ENCODE measurements around the gene UBXN10. TPM values are rescaled to one million over a fixed set of nuclear protein-coding genes. Genes with fewer than 3 reads are reported as not detected.
A peak's percentile ranks its signal among the peaks of the same experiment; 100 is the strongest.

The UBXN10 gene
- total and polyA plus RNA-seq, 5 donors: 3.2 to 6.3 (median 5.1) TPM

DNA sequence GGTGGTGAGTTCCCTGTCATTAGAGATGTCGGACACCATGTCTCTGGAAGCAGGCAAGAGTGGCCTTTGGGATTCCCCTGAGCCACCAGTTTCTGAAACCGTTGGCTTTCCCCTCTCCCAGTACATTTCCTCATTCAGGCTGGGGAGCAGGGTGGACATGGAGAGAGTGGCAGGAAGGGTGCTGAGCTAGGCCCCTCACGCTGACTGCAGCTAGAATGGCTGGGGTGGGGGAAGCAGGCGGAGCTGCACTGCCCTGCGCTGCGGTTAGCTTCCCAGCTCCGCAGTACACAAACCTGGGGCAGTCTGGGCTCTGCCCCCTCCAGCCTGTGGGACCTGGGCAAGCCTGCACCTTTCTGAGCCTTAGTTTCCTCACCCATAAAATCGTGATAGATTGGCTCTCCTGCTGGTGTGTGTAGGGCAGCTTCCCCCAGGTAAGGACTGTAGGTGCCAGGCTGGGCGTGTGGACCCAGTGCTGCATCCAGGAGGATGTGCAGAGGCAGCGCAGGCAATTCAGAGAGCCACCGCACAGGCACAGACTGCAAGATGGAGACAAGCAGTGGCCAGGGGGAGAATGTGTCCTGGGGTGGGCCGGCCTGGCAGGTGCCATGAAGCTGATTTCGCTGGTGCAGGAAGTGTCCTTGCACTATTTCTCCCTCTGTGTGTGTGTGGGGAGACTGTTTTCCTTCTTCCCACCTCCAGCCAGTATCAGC lies 43.7 kb upstream of the UBXN10 start:
- 85% methylated on average over 13 of the region's 13 CpGs for WGBS

DNA sequence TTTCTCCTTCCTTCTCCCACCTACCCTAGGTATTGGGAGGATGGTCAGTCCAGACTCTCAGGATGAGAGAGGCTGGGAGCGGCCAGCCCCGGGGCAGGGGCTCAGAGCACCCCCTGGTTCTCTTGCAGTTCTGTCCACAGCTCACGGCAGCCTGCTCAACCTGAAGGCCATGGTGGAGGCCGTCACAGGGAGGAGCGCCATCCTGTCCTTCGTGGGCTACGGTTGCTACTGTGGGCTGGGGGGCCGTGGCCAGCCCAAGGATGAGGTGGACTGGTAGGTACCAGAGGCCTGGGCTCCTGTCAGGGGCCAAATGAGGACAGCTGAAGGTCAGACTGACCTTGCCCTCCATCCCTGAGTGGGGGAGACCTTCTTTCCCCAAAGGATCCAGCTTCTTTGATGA lies 42.6 kb upstream of the UBXN10 start:
- Histone ChIP-seq H3K27me3 (ENCODE audit: control insufficient read depth, insufficient read depth) (no peaks in the 10 kb centered on the region), H3K9me3 (ENCODE audit: control insufficient read depth, low read length) (no peaks in the 10 kb centered on the region), H3K4me1 (ENCODE audit: control insufficient read depth, insufficient read depth, low read length) (no peaks in the 10 kb centered on the region), H3K27ac (ENCODE audit: low read length) (no peak overlapping the region), H3K4me3 (ENCODE audit: low read length) (no peak overlapping the region)
- intact Hi-C loops (cut with DNase I): no loop called here
- WGBS: 91% methylated on average over 8 of the region's 8 CpGs
- no peak for ATAC-seq
- no peak for DNase-seq

More for the DNA sequence above, 43.7 kb upstream of the UBXN10 start:
- ATAC-seq (no peak), DNase-seq (no peak)
- no peak overlapping the region for H3K27ac ChIP-seq (ENCODE audit: low read length)
- intact Hi-C loops (cut with DNase I): no loop called here
- no peak overlapping the region for H3K4me3 ChIP-seq (ENCODE audit: low read length)
- H3K27me3 ChIP-seq (ENCODE audit: control insufficient read depth, insufficient read depth): no peaks in the 10 kb centered on the region
- H3K9me3 ChIP-seq (ENCODE audit: control insufficient read depth, low read length): no peaks in the 10 kb centered on the region
- no peaks in the 10 kb centered on the region for H3K4me1 ChIP-seq (ENCODE audit: control insufficient read depth, insufficient read depth, low read length)

DNA sequence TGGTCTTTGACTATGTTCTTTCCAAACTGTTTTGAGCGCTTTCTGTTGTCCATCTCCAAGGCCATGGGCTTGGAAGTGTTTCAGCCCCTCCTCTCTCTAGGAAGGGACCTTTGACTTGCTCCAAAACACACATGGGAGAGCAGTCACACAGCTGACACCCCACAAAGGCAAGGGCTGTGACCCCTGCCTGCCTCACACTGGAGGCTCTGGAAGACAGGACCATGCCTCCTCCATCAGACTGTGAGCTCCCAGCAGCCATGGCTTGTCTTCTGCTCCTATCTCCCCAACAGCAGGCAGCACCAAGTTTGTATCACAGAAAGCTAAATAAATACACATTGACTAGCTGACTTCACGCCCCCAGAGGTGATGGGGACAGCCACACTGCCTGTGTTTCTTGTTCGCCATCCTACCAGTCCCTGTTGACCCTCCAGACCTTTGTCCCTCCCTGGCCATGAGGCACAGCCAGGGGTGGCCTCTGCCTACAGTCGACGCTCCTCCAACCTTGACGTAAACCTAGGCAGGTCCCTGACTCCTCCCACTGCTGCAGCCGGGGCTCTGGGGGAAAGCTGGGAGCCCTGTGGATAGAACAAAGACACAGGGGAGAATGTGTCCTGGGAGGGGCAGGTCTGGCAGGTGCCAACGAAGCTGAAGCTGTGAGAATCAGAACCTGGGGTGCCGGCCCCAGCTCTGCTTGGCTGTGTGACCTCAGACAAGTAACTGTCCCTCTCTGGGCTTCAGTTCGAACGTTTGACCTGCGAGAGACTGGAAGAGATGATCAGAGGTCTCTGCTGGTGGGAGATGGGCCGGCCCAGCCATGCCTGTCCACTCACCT lies 41.9 kb upstream of the UBXN10 start:
- H3K27me3 ChIP-seq (ENCODE audit: control insufficient read depth, insufficient read depth): no peaks in the 10 kb centered on the region
- H3K27ac ChIP-seq (ENCODE audit: low read length): no peak overlapping the region
- intact Hi-C loops (cut with DNase I): no loop called here
- WGBS: 72% methylated on average over 13 of the region's 13 CpGs
- H3K4me1 ChIP-seq (ENCODE audit: control insufficient read depth, insufficient read depth, low read length): no peaks in the 10 kb centered on the region
- no peak overlapping the region for H3K4me3 ChIP-seq (ENCODE audit: low read length)
- ATAC-seq (no peak), DNase-seq (no peak)
- H3K9me3 ChIP-seq (ENCODE audit: control insufficient read depth, low read length): no peaks in the 10 kb centered on the region

DNA sequence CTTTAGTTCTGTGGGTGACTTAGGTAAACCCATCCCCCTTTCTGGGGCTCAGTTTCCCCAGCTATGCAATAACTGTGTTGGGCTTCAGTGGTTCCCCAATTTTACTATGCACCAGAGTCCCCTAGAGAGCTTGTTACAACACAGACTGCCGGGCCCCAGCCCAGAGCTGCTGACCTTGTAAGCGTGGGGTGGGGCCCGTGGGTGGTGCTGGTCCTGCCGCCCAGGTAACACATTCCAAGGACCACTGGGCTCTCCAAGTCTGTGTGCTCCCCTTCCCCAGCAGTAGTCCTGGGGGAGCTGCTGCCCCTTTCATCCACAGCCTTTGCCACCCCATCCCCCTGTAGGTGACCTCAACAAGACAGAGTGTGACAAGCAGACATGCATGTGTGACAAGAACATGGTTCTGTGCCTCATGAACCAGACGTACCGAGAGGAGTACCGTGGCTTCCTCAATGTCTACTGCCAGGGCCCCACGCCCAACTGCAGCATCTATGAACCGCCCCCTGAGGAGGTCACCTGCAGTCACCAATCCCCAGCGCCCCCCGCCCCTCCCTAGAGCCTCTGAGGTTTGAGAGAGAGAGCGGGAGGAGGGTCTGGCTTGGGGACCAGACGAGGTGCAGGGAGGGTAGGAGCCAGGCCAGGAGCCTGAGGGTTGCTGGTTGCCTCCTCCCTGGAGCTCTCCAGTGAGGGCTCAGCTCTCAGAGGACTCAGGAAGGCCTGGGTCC lies 37.9 kb upstream of the UBXN10 start:
- Histone ChIP-seq H3K4me1 (ENCODE audit: control insufficient read depth, insufficient read depth, low read length) (peaks cover 2% of the 10 kb centered on the region), H3K27me3 (ENCODE audit: control insufficient read depth, insufficient read depth) (no peaks in the 10 kb centered on the region), H3K4me3 (ENCODE audit: low read length) (no peak overlapping the region), H3K27ac (ENCODE audit: low read length) (no peak overlapping the region), H3K9me3 (ENCODE audit: control insufficient read depth, low read length) (no peaks in the 10 kb centered on the region)
- WGBS: 83% methylated on average over 13 of the region's 13 CpGs
- ATAC-seq (no peak), DNase-seq (no peak)
- intact Hi-C loops (cut with DNase I): loop anchor here in 1 of 4 donors (5.0 kb wide), 1 partner anchor 46 kb away; no protein-coding TSS in a partner anchor

DNA sequence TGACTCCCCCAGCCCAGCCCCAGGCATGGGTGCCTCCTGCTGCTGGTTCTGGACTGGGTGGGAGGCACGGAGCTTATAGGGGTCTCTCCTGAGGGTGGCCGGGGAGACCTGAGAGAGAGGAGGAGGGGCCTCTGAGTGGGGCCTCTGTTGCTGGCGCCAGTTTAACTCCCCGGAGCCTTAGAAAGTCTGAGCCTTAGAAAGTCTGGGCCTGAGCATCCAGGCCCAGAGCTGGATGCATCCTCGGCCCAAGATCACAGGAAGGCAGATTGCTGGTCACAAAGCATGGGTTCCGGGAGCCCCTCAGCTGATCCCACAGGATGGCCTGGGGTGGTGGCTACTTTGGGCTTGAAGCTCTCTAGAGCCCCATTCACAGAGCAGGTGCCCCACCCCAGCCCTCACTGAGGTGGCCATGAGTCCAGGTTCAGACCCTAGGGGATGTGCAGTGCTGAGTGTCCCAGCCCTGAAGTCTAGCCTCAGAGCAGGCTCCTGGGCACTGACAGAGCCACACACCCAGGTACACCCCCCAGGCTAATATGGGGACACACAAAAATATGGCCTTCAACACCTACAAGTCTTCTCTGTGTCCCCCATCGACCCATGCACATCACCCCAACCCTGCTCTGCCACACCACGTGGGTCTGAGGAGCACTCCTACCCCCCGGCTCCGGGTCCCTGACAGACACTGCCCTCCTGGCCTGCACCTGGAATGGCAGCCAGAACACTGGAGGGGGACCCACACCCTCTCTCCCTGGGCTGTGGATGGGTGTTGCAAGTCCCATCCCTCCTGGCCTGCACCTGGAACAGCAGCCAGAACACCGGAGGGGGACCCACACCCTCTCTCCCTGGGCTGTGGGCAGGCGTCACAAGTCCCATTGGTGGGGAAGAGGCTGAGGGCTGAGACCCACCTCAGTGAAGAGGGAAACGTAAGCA lies 37.1 kb upstream of the UBXN10 start:
- ATAC-seq: no peak

DNA sequence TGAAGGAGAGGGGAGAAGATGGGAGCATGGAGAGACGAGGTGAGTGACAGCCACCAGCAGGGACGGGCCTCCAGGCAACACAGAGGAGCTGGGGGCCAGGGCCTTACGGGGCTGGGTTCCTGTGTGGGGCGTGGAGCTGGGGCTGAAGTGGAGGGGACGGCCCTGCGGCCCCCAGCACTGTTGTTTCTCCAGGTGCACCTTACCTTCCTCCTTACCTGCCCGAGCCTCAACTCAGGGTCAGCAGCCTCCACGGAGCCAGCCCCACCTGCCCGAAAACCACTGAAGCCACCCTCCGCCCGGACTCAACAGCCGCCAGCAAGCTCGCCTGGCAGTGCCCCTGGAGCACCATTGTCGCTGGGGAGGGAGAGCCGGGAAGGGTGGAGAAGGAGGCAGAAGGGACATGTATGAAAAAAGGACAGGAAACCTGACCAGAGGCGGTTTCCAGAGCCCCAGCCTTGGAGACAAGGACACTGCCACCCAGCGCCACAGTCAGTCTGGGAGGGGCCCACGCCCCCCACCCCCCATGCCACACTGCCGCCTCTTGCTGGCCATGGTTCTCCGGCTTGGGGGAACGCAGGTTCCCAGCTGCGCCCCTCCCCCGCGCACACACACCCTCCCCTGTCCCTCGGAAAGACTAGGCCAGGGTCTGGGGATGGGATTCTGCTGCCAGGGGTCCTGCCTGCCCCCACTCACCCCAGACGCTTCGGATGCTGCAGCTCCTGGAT lies 36.1 kb upstream of the UBXN10 start:
- no peak for ATAC-seq
- Histone ChIP-seq H3K4me1 (ENCODE audit: control insufficient read depth, insufficient read depth, low read length) (peaks cover 2% of the 10 kb centered on the region), H3K27me3 (ENCODE audit: control insufficient read depth, insufficient read depth) (no peaks in the 10 kb centered on the region), H3K9me3 (ENCODE audit: control insufficient read depth, low read length) (no peaks in the 10 kb centered on the region), H3K4me3 (ENCODE audit: low read length) (no peak overlapping the region), H3K27ac (ENCODE audit: low read length) (no peak overlapping the region)
- WGBS: 83% methylated on average over 27 of the region's 27 CpGs
- intact Hi-C loops (cut with DNase I): loop anchor here (5.0 to 10.0 kb wide), 6 partner anchors 45 to 232 kb away; partner anchors contain the start of genes PLA2G2A (in 4 of the 4) and PLA2G2E (in 1 of the 4)
- peak in 1 of 3 donors; percentile 43 for DNase-seq

More for the DNA sequence above, 37.1 kb upstream of the UBXN10 start:
- Histone ChIP-seq H3K9me3 (ENCODE audit: control insufficient read depth, low read length) (no peaks in the 10 kb centered on the region), H3K27me3 (ENCODE audit: control insufficient read depth, insufficient read depth) (no peaks in the 10 kb centered on the region), H3K4me1 (ENCODE audit: control insufficient read depth, insufficient read depth, low read length) (peaks cover 2% of the 10 kb centered on the region), H3K4me3 (ENCODE audit: low read length) (no peak overlapping the region), H3K27ac (ENCODE audit: low read length) (no peak overlapping the region)
- WGBS: 87% methylated on average over 13 of the region's 13 CpGs
- intact Hi-C loops (cut with DNase I): loop anchor here in 1 of 4 donors (5.0 kb wide), 1 partner anchor 47 kb away; no protein-coding TSS in a partner anchor
- peak in 1 of 3 donors; percentile 36 for DNase-seq

DNA sequence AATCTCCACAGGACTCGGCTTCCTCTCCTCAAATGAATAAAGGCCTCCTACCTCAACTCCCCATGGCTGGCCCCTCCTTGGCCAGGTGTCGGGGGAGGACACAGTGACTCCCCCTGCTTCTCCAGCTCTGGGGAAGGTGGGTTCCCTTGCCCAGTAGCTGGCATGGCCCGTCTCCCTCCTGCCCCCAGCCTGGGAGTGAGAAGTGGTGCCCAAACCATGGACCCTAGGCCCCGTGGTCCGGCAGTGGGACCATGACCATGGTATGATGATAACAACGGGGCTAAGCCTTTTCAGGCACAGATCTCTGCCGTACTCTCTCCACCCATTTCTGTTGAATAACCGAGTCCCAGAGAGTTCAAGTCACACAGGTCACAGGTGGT lies 35.6 kb upstream of the UBXN10 start:
- intact Hi-C loops (cut with DNase I): loop anchor here (5.0 to 10.0 kb wide), 6 partner anchors 46 to 233 kb away; partner anchors contain the start of genes PLA2G2A (in 4 of the 4) and PLA2G2E (in 1 of the 4)
- Histone ChIP-seq H3K4me3 (ENCODE audit: low read length) (no peak overlapping the region), H3K4me1 (ENCODE audit: control insufficient read depth, insufficient read depth, low read length) (peaks cover 2% of the 10 kb centered on the region), H3K27me3 (ENCODE audit: control insufficient read depth, insufficient read depth) (no peaks in the 10 kb centered on the region), H3K27ac (ENCODE audit: low read length) (no peak overlapping the region), H3K9me3 (ENCODE audit: control insufficient read depth, low read length) (no peaks in the 10 kb centered on the region)
- ATAC-seq: no peak
- WGBS: 88% methylated on average over 8 of the region's 8 CpGs
- peak in 1 of 3 donors; percentile 59 for DNase-seq

DNA sequence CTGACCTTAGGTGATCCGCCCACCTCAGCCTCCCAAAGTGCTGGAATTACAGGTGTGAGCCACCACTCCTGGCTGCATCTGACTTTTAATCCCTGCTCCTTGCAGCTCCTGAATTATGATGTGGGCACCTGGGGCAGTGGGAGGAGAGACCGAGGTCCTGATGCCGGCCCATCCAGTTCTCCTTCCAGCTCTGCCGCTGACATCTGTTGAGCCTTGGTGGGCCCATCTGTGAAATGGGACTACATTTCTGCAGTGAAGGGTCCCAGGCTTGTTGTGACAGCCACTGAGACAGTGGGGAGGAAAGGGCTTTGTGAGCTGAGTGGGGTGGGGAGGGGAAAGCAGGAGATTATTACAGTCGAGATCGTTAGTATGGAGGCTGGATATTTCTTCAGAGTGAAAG lies 34.9 kb upstream of the UBXN10 start:
- no peak for ATAC-seq
- Histone ChIP-seq H3K4me1 (ENCODE audit: control insufficient read depth, insufficient read depth, low read length) (peaks cover 2% of the 10 kb centered on the region), H3K27me3 (ENCODE audit: control insufficient read depth, insufficient read depth) (no peaks in the 10 kb centered on the region), H3K4me3 (ENCODE audit: low read length) (no peak overlapping the region), H3K27ac (ENCODE audit: low read length) (no peak overlapping the region), H3K9me3 (ENCODE audit: control insufficient read depth, low read length) (no peaks in the 10 kb centered on the region)
- no peak for DNase-seq
- intact Hi-C loops (cut with DNase I): loop anchor here (5.0 to 10.0 kb wide), 6 partner anchors 46 to 234 kb away; partner anchors contain the start of genes PLA2G2A (in 4 of the 4) and PLA2G2E (in 1 of the 4)
- WGBS: 80% methylated on average over 6 of the region's 6 CpGs

DNA sequence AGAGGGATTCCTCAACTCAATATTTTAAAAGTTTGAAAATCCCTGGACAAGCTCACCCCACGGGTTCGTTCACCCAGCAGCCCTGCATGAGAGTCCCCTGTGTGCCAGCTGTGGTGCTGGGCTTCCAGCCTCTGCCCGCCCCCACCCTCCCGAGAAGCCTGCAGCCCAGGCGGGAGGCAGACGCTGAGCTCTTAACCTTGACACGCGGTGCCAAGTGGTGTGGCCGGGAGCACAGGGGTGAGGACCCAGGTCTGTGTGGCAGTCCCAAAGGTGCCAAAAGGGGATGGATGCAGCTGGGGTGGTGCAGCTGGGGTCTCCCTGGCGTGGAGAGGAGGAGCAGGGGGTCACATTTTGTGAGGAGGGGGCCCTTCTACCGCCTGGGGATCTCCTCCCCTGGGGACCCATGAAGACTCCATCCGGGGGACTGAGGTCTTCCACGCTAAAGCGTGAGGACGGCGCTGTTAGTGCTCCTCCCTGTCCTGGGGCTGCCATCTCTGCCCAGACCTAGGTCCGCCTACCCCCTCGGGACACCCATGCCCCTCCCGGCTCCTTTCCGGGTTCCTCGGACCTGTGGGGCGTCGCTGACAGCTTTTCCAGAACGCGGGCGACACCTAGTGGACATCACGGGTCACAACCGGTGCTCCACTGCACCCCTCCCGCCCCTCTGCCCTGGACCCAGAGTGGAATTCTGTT lies 33.8 kb upstream of the UBXN10 start:
- H3K9me3 ChIP-seq (ENCODE audit: control insufficient read depth, low read length): no peaks in the 10 kb centered on the region
- H3K27me3 ChIP-seq (ENCODE audit: control insufficient read depth, insufficient read depth): no peaks in the 10 kb centered on the region
- no peak overlapping the region for H3K4me3 ChIP-seq (ENCODE audit: low read length)
- 6% methylated on average over 29 of the region's 29 CpGs for WGBS
- peak; percentile 88 to 92 for ATAC-seq
- no peak overlapping the region for H3K27ac ChIP-seq (ENCODE audit: low read length)
- peaks cover 2% of the 10 kb centered on the region for H3K4me1 ChIP-seq (ENCODE audit: control insufficient read depth, insufficient read depth, low read length)
- intact Hi-C loops (cut with DNase I): loop anchor here (2.0 to 10.0 kb wide), 7 partner anchors 47 to 235 kb away; partner anchors contain the start of genes PLA2G2A (in 4 of the 4) and PLA2G2E (in 1 of the 4)
- peak; percentile 93 to 96 (median 96) for DNase-seq
